Stimulated activated CD8-positive, alpha-beta memory T cell treated with anti-CD3 and anti-CD28 coated beads, Interleukin-7, amount 100 ng/mL, for 24 hours (primary cell): ENCODE results near the gene C1orf50.

Experiments
- DNase-seq: peaks from one replicate; pipeline ENCODE4 v3.0.0-alpha.2; 2020; ENCODE audit warnings: low read depth

Gene C1orf50

GRCh38 chr1:42759114-42759513 is 7.9 kb upstream of the C1orf50 start:
- no peak for DNase-seq

GRCh38 chr1:42761567-42761966 is 5.5 kb upstream of the C1orf50 start:
- DNase-seq: no peak

GRCh38 chr1:42762269-42762668 is 4.8 kb upstream of the C1orf50 start:
- DNase-seq: no peak

GRCh38 chr1:42765269-42765668 is 1.8 kb upstream of the C1orf50 start:
- no peak for DNase-seq

GRCh38 chr1:42765832-42766740 is 963 bp upstream of the C1orf50 start:
- no peak for DNase-seq

- DNase-seq: no peak
These were observed 506 bp downstream of the C1orf50 start for GRCh38 chr1:42767510-42768000.

GRCh38 chr1:42768172-42768571 is 1.1 kb downstream of the C1orf50 start:
- DNase-seq: no peak

GRCh38 chr1:42769811-42770210 is 2.8 kb downstream of the C1orf50 start:
- DNase-seq: no peak

GRCh38 chr1:42773420-42773819 is 6.4 kb downstream of the C1orf50 start:
- DNase-seq: no peak

- no peak for DNase-seq
These were observed 8.0 kb downstream of the C1orf50 start for GRCh38 chr1:42774928-42775526.

GRCh38 chr1:42776502-42776901 is 9.5 kb downstream of the C1orf50 start:
- no peak for DNase-seq

- DNase-seq: no peak
These were observed 10.8 kb downstream of the C1orf50 start for GRCh38 chr1:42777852-42778251.

- no peak for DNase-seq
These were observed 12.7 kb downstream of the C1orf50 start for GRCh38 chr1:42779725-42780124.

- no peak for DNase-seq
These were observed 13.1 kb downstream of the C1orf50 start for GRCh38 chr1:42780176-42780575.

GRCh38 chr1:42783092-42783491 is 16.0 kb downstream of the C1orf50 start:
- DNase-seq: no peak

GRCh38 chr1:42784547-42784945 is 17.5 kb downstream of the C1orf50 start:
- no peak for DNase-seq

- DNase-seq: no peak
These were observed 18.1 kb downstream of the C1orf50 start, which contains the start of gene TMEM269 for GRCh38 chr1:42784946-42785693. Gene TMEM269 (plus strand): TSS chr1:42784991. CDS start chr1:42789894, 4,903 bp downstream.

- no peak for DNase-seq
These were observed 19.0 kb downstream of the C1orf50 start for GRCh38 chr1:42786097-42786496.

- no peak for DNase-seq
These were observed 21.0 kb downstream of the C1orf50 start for GRCh38 chr1:42788021-42788420.

GRCh38 chr1:42793824-42794223 is 26.8 kb downstream of the C1orf50 start:
- DNase-seq: no peak

- DNase-seq: no peak
These were observed 30.4 kb downstream of the C1orf50 start for GRCh38 chr1:42797414-42797813.

GRCh38 chr1:42797979-42798378 is 30.9 kb downstream of the C1orf50 start:
- no peak for DNase-seq
